ENCODE measurements around the gene PHF24. TPM values are rescaled to one million over a fixed set of nuclear protein-coding genes. Genes with fewer than 3 reads are reported as not detected.

The PHF24 gene
- total RNA-seq, 4 donors from 2014 or later = 0.44 to 2.7 (median 1.5) TPM

DNA sequence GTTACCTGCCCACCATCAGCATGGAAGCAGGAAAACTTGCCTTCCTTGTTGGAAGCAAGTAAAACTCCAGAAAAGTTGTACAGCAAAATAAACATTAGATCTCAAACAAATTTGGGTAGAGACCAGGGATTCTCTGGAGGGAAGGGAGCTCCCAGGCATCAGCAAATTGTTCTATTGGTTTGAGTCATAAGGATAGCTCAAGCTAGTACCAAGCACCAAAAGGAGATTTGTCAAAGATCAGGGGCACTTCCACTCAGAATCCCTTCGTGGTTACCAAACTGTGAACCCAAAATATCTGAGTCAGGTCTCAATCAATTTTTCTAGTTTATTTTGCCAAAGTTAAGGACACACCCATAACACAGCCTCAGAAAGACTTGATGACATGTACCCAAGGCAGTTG is 69.3 kb downstream of the PHF24 start:
- no peak for TF ChIP-seq POLR2A (IDR thresholded peaks at IDR 0.05)
- TF ChIP-seq, protein P1, sequence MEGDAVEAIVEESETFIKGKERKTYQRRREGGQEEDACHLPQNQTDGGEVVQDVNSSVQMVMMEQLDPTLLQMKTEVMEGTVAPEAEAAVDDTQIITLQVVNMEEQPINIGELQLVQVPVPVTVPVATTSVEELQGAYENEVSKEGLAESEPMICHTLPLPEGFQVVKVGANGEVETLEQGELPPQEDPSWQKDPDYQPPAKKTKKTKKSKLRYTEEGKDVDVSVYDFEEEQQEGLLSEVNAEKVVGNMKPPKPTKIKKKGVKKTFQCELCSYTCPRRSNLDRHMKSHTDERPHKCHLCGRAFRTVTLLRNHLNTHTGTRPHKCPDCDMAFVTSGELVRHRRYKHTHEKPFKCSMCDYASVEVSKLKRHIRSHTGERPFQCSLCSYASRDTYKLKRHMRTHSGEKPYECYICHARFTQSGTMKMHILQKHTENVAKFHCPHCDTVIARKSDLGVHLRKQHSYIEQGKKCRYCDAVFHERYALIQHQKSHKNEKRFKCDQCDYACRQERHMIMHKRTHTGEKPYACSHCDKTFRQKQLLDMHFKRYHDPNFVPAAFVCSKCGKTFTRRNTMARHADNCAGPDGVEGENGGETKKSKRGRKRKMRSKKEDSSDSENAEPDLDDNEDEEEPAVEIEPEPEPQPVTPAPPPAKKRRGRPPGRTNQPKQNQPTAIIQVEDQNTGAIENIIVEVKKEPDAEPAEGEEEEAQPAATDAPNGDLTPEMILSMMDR (IDR thresholded peaks at IDR 0.05) = no peak
- intact Hi-C loops (cut with DNase I; ENCODE audit: low total_unique reads) = no loop called here
- no peak for DNase-seq (ENCODE audit: low spot score in 2 of 2)
- WGBS, 2 donors = 50 to 76% methylated on average over 1 of the region's 1 CpG
- H3K4me3 ChIP-seq (ENCODE audit: low read depth, poor library complexity, severe bottlenecking) = no peak overlapping the region

DNA sequence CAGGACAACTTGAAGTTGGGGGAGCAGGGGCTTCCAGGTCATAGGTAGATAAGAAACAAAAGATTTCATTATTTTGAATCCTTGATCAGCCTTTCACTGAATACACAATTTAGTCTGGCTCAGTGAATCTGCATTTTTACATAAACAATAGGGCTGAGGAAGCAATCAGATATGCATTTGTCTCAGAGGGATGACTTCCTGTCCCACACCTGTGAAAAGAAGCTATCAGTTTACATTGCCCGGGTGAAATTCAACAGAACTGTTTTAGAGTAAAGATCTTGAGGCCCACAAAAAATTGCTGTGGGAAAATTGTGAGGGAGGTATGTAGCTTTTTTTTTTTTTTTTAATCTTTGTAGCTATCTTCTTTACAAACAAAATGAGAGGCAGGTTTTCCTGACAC is 69.8 kb downstream of the PHF24 start:
- 58 to 80% methylated on average over 1 of the region's 1 CpG for WGBS, 2 donors
- TF ChIP-seq POLR2A (IDR thresholded peaks at IDR 0.05) = no peak
- TF ChIP-seq, protein P1 (IDR thresholded peaks at IDR 0.05) = no peak
- DNase-seq (ENCODE audit: low spot score in 2 of 2) = no peak
- no peak overlapping the region for H3K4me3 ChIP-seq (ENCODE audit: low read depth, poor library complexity, severe bottlenecking)
- intact Hi-C loops (cut with DNase I; ENCODE audit: low total_unique reads) = no loop called here

DNA sequence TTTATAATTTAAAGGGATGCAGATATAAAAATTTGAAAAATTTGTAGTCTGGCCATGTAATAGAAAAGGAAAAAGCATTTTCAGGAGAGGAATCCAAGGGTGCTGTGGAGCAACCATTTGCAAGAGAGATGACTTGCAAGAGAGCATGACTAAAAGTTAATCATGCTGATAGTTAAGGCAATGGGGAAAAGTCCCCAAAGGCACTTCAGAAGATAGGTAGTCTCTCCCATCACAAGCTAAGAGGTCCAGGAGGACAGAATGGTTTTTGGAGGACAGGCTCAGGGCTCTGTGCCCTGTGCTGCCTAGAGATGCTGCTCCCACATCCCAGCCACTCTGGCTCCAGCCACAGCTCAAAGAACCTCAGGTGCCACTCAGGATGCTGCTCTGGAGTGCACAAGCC is 70.3 kb downstream of the PHF24 start:
- no peak overlapping the region for H3K4me3 ChIP-seq (ENCODE audit: low read depth, poor library complexity, severe bottlenecking)
- no peak for DNase-seq (ENCODE audit: low spot score in 2 of 2)
- TF ChIP-seq, protein P1 (IDR thresholded peaks at IDR 0.05) = no peak
- TF ChIP-seq POLR2A (IDR thresholded peaks at IDR 0.05) = no peak
- intact Hi-C loops (cut with DNase I; ENCODE audit: low total_unique reads) = no loop called here

DNA sequence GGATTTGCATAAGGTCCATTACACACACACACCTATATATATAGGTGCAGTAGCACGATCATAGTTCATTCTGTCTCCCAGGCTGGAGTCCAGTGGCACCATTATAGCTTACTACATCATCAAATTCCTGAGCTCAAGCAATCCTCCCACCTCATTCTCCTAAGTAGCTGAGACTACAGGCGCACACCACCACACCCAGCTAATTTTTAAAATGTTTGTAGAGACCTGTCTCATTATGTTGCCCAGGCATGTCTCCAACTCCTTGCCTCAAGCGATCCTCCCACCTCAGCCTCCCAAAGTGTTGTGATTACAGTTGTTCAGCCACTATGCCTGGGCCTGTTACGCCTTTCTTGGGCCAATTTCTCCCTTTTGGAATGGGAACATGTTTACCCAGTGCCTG is 71.2 kb downstream of the PHF24 start:
- intact Hi-C loops (cut with DNase I; ENCODE audit: low total_unique reads) = no loop called here
- DNase-seq (ENCODE audit: low spot score in 2 of 2) = no peak
- WGBS, 2 donors = 35 to 46% methylated on average over 3 to 4 of the region's 4 CpGs
- no peak overlapping the region for H3K4me3 ChIP-seq (ENCODE audit: low read depth, poor library complexity, severe bottlenecking)
- TF ChIP-seq POLR2A (IDR thresholded peaks at IDR 0.05) = no peak

DNA sequence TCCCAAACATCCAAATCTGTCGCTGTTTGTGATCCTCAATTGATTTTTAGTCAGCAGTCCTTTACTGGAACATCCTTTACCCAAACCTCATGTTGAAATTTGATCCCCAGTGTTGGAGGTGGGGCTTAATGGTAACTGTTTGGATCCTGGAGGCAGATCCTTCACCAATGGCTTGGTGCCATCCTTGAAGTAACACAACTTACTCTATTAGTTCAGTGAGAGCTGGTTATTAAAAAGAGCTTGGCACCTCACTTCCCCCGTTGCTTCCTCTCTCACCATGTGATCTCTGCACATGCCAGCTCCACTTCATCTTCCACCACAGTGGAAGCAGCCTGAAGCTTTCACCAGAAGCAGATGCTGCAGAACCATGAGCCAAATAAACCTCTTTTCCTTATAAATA is 71.8 kb downstream of the PHF24 start:
- 38 to 44% methylated on average over 2 of the region's 2 CpGs for WGBS, 2 donors
- H3K4me3 ChIP-seq (ENCODE audit: low read depth, poor library complexity, severe bottlenecking) = no peak overlapping the region
- intact Hi-C loops (cut with DNase I; ENCODE audit: low total_unique reads) = no loop called here
- no peak for TF ChIP-seq POLR2A (IDR thresholded peaks at IDR 0.05)
- TF ChIP-seq, protein P1 (IDR thresholded peaks at IDR 0.05) = no peak
- no peak for DNase-seq (ENCODE audit: low spot score in 2 of 2)

Other genes with a start within 250 kb of the PHF24 start
- 10 to 100 TPM in 2 of 4 donors, 1 to 10 TPM in 2; 2.3 to 13.6 (median 8.3) TPM for gene CCL21, start 248.1 kb upstream of the PHF24 start, total RNA-seq
- 1 to 10 TPM; 1.1 to 3.7 (median 1.9) TPM for gene DNAJB5, start 31.5 kb downstream of the PHF24 start, total RNA-seq
- 100 to 1,000 TPM; 122 to 194 (median 156) TPM for gene VCP, start 114.3 kb downstream of the PHF24 start, total RNA-seq
- gene FANCG, start 121.7 kb downstream of the PHF24 start, total RNA-seq = 10 to 100 TPM in 3 of 4 donors, 1 to 10 TPM in 1; 5.3 to 34.7 (median 11.6) TPM
- 10 to 100 TPM in 3 of 4 donors, 1 to 10 TPM in 1; 9.8 to 21.3 (median 19.0) TPM for gene PIGO, start 138.3 kb downstream of the PHF24 start, total RNA-seq
- 100 to 1,000 TPM in 2 of 4 donors, 10 to 100 TPM in 2; 76.3 to 105 (median 88.6) TPM for gene STOML2, start 144.8 kb downstream of the PHF24 start, total RNA-seq
- 10 to 100 TPM; 16.7 to 27.9 (median 19.4) TPM for gene ATOSB, start 157.6 kb downstream of the PHF24 start, total RNA-seq
- gene UNC13B, start 203.7 kb downstream of the PHF24 start, total RNA-seq = 10 to 100 TPM; 11.9 to 29.0 (median 27.5) TPM

All from lower leg skin (tissue), 4 donors.